GM18505 (cell line): ENCODE data around the gene IKZF4.
"Not testable (repeated sequence)": the region's sequence is repeated elsewhere in the genome, so short reads cannot be mapped to it uniquely, and the experiment has no call there.

ENCODE experiments used
- ATAC-seq: cut with Tn5 transposase; IDR thresholded peaks from one replicate; pipeline ENCODE4 v1.9.1; 2021; ENCODE audit not compliant: unreplicated experiment
- POLR2A ChIP-seq: IDR thresholded peaks from 4 replicates; pipeline ENCODE4 v1.6.1; 2011; ENCODE audit warnings: borderline replicate concordance; ENCODE audit not compliant: insufficient read depth, insufficient read length; ENCODE audit errors: extremely low read depth

Gene IKZF4

GRCh38 chr12:56020423-56021184 lies at the start of gene IKZF4:
Gene IKZF4, plus strand, starts transcription at chr12:56021043. Its CDS starts 451 bp downstream, at chr12:56021494.
- no peak for TF ChIP-seq POLR2A
- ATAC-seq, result no peak

GRCh38 chr12:55972042-55972441 lies 48.8 kb upstream of the IKZF4 start:
- no peak for ATAC-seq

GRCh38 chr12:55972456-55972855 lies 48.4 kb upstream of the IKZF4 start:
- ATAC-seq, result no peak

More at GRCh38 chr12:55972042-55972441, 48.8 kb upstream of the IKZF4 start:
- TF ChIP-seq POLR2A, result no peak

GRCh38 chr12:55972911-55973598 lies 47.8 kb upstream of the IKZF4 start:
- no peak for TF ChIP-seq POLR2A
- no peak for ATAC-seq

More at GRCh38 chr12:55972456-55972855, 48.4 kb upstream of the IKZF4 start:
- no peak for TF ChIP-seq POLR2A

GRCh38 chr12:55973599-55974307 lies 47.1 kb upstream of the IKZF4 start, which contains the start of gene RAB5B:
Gene RAB5B, plus strand, starts transcription at chr12:55974078. Its CDS starts 12,883 bp downstream, at chr12:55986961.
- peak; percentile 92 for TF ChIP-seq POLR2A
- ATAC-seq, result peak; percentile 90

GRCh38 chr12:55974308-55974730 lies 46.5 kb upstream of the IKZF4 start:
- no peak for TF ChIP-seq POLR2A
- peak; percentile 14 for ATAC-seq

GRCh38 chr12:55978393-55978792 lies 42.5 kb upstream of the IKZF4 start:
- ATAC-seq, result no peak
- no peak for TF ChIP-seq POLR2A

GRCh38 chr12:55979069-55979468 lies 41.8 kb upstream of the IKZF4 start:
- no peak for ATAC-seq

GRCh38 chr12:55981882-55982281 lies 39.0 kb upstream of the IKZF4 start:
- ATAC-seq, result not testable (repeated sequence)

More at GRCh38 chr12:55979069-55979468, 41.8 kb upstream of the IKZF4 start:
- no peak for TF ChIP-seq POLR2A

- no peak for TF ChIP-seq POLR2A
- ATAC-seq, result peak; percentile 86
These were observed 38.4 kb upstream of the IKZF4 start for GRCh38 chr12:55982319-55982936.

GRCh38 chr12:55983232-55983842 lies 37.5 kb upstream of the IKZF4 start:
- no peak for TF ChIP-seq POLR2A
- no peak for ATAC-seq

GRCh38 chr12:55984861-55985260 lies 36.0 kb upstream of the IKZF4 start:
- ATAC-seq, result no peak
- TF ChIP-seq POLR2A, result no peak
